Type B pancreatic cell (in vitro differentiated cells): Measurements from ENCODE around the gene HSCB. TPM values are rescaled to one million over a fixed set of nuclear protein-coding genes. Genes with fewer than 3 reads are reported as not detected.
A peak's percentile ranks its signal among the peaks of the same experiment; 100 is the strongest.

Experiments used
- DNase-seq: peaks from one replicate; pipeline ENCODE4 v3.0.0; 2021; ENCODE audit warnings: mixed read lengths; ENCODE audit not compliant: unreplicated experiment; ENCODE audit errors: extremely low spot score
- H3K27ac Mint-ChIP-seq: 2 replicates; pipeline ENCODE4 v1.8.0; 2021; ENCODE audit warnings: mild to moderate bottlenecking, mixed read lengths
- H3K27me3 Mint-ChIP-seq: 2 replicates; pipeline ENCODE4 v1.8.0; 2021; ENCODE audit warnings: mixed read lengths
- H3K36me3 Mint-ChIP-seq: 2 replicates; pipeline ENCODE4 v1.8.0; 2021; ENCODE audit warnings: mixed read lengths
- H3K4me1 Mint-ChIP-seq: one replicate; pipeline ENCODE4 v1.8.0; 2021; ENCODE audit warnings: mixed read lengths; ENCODE audit not compliant: unreplicated experiment
- H3K4me3 Mint-ChIP-seq: 2 replicates; pipeline ENCODE4 v1.8.0; 2021; ENCODE audit warnings: mild to moderate bottlenecking, mixed read lengths
- H3K9me3 Mint-ChIP-seq: 2 replicates; pipeline ENCODE4 v1.8.0; 2021; ENCODE audit warnings: mixed read lengths
- total RNA-seq: library from RNA; stranded (reverse); gene quantifications from 2 replicates; pipeline ENCODE4 v1.2.1, GENCODE V29; 2021; ENCODE audit warnings: low replicate concordance
- TF ChIP-seq, protein P1 (sequence below): fragments of 200-600 bp; sonication (generic); conservative IDR thresholded peaks from 2 replicates; pipeline ENCODE4 v1.5.0; 2021; ENCODE audit warnings: antibody characterized with exemption, mild to moderate bottlenecking

Gene HSCB
- total RNA-seq, 1 donor from 2014 or later: 13.5 TPM

- Mint-ChIP-seq H3K27ac (no peak overlapping the region), H3K4me3 (no peak overlapping the region), H3K27me3 (no peaks in the 10 kb centered on the region), H3K9me3 (no peaks in the 10 kb centered on the region), H3K4me1 (peaks cover 20% of the 10 kb centered on the region), H3K36me3 (peaks cover 21% of the 10 kb centered on the region)
- DNase-seq: no peak
- TF ChIP-seq, protein P1, sequence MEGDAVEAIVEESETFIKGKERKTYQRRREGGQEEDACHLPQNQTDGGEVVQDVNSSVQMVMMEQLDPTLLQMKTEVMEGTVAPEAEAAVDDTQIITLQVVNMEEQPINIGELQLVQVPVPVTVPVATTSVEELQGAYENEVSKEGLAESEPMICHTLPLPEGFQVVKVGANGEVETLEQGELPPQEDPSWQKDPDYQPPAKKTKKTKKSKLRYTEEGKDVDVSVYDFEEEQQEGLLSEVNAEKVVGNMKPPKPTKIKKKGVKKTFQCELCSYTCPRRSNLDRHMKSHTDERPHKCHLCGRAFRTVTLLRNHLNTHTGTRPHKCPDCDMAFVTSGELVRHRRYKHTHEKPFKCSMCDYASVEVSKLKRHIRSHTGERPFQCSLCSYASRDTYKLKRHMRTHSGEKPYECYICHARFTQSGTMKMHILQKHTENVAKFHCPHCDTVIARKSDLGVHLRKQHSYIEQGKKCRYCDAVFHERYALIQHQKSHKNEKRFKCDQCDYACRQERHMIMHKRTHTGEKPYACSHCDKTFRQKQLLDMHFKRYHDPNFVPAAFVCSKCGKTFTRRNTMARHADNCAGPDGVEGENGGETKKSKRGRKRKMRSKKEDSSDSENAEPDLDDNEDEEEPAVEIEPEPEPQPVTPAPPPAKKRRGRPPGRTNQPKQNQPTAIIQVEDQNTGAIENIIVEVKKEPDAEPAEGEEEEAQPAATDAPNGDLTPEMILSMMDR: no peak
Measured at GRCh38 chr22:28710107-28710506, 31.7 kb upstream of the HSCB start.

DNA sequence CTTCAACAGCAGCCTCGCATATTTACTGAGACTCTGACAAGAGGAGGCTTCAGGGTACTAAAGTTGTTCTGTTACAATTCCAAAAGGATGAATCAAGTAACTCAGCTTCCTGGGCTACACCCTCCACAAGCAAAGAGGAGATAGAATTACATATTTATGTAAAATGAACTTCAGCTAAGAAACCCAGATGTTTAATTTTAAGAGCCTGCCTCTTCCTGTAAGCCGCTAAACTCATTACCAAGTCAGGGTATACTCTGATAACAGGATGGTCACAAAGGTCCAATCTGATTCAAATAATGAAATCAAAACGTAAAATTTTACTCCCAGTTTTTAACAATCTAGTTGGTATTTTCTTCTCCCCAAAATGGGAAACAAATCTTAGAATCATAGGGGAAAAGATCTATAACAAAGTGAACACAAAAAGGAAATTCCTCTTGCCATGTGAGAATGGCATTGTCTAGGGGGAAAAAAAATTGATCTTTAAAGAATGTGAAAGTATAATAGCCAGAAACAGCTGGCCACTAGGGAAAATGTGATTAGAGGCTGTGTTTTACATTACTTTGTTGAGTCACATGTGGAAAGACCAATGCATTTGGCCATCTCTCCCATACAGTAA lies 31.2 kb upstream of the HSCB start:
- peaks cover 21% of the 10 kb centered on the region for H3K36me3 Mint-ChIP-seq
- no peaks in the 10 kb centered on the region for H3K9me3 Mint-ChIP-seq
- DNase-seq: no peak
- TF ChIP-seq, protein P1: no peak
- peaks cover 20% of the 10 kb centered on the region for H3K4me1 Mint-ChIP-seq
- H3K4me3 Mint-ChIP-seq: peak overlapping the region; percentile 37
- peak overlapping the region; percentile 55 for H3K27ac Mint-ChIP-seq
- H3K27me3 Mint-ChIP-seq: no peaks in the 10 kb centered on the region

GRCh38 chr22:28711341-28711740 lies 30.5 kb upstream of the HSCB start:
- Mint-ChIP-seq H3K9me3 (no peaks in the 10 kb centered on the region), H3K27me3 (no peaks in the 10 kb centered on the region), H3K27ac (peak overlapping the region; percentile 55), H3K4me1 (peaks cover 20% of the 10 kb centered on the region), H3K36me3 (peaks cover 21% of the 10 kb centered on the region), H3K4me3 (no peak overlapping the region)
- TF ChIP-seq, protein P1: no peak
- no peak for DNase-seq

GRCh38 chr22:28711820-28712777 lies 29.7 kb upstream of the HSCB start:
- TF ChIP-seq, protein P1: peak; percentile 39
- H3K27ac Mint-ChIP-seq: peak overlapping the region; percentile 46
- peaks cover 21% of the 10 kb centered on the region for H3K36me3 Mint-ChIP-seq
- no peak for DNase-seq
- H3K4me3 Mint-ChIP-seq: no peak overlapping the region
- H3K9me3 Mint-ChIP-seq: no peaks in the 10 kb centered on the region
- H3K27me3 Mint-ChIP-seq: no peaks in the 10 kb centered on the region
- H3K4me1 Mint-ChIP-seq: peaks cover 19% of the 10 kb centered on the region

DNA sequence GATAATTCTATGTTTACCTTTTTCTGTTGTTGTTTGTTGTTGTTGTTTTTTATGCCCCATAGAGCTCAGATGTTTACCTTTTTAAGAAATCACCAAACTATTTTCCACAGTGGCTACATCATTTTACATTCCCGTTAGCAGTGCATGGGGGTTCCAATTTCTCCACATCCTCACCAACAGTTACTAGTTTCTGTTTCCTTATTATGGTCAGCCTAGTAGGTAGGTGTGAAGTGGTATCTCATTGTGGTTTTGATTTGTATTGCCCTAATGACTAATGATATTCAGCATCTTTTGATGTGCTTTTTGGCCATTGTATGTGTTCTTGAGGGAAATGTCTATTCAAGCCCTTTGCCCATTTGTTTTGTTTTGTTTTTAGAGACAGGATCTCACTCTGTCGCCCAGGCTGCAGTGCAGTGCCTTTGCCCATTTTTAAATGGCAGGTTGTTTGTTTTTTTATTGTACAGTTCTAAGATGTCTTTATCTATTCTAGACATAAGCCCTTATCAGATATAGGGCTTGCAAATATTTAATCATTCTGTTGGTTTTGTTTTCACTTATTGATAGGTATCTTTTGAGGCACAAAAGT lies 27.7 kb upstream of the HSCB start:
- H3K4me3 Mint-ChIP-seq: no peak overlapping the region
- no peaks in the 10 kb centered on the region for H3K9me3 Mint-ChIP-seq
- DNase-seq: no peak
- H3K36me3 Mint-ChIP-seq: peaks cover 9% of the 10 kb centered on the region
- TF ChIP-seq, protein P1: no peak
- peaks cover 17% of the 10 kb centered on the region for H3K4me1 Mint-ChIP-seq
- H3K27ac Mint-ChIP-seq: no peak overlapping the region
- no peaks in the 10 kb centered on the region for H3K27me3 Mint-ChIP-seq
